Activated naive CD8-positive, alpha-beta T cell (primary cell): Measurements from ENCODE around the gene ZBTB25.

Experiments
- H3K27ac Mint-ChIP-seq: one replicate; pipeline ENCODE4 v1.8.0; 2021; ENCODE audit warnings: mixed read lengths
- H3K27me3 Mint-ChIP-seq: one replicate; pipeline ENCODE4 v1.8.0; 2021; ENCODE audit warnings: mixed read lengths
- H3K36me3 Mint-ChIP-seq: one replicate; pipeline ENCODE4 v1.8.0; 2021; ENCODE audit warnings: mixed read lengths
- H3K4me1 Mint-ChIP-seq: one replicate; pipeline ENCODE4 v1.8.0; 2021; ENCODE audit warnings: low read depth, mixed read lengths
- H3K4me3 Mint-ChIP-seq: one replicate; pipeline ENCODE4 v1.8.0; 2021; ENCODE audit warnings: mild to moderate bottlenecking, mixed read lengths
- H3K9me3 Mint-ChIP-seq: one replicate; pipeline ENCODE4 v1.8.0; 2021; ENCODE audit warnings: low read depth, mixed read lengths

The ZBTB25 gene

DNA sequence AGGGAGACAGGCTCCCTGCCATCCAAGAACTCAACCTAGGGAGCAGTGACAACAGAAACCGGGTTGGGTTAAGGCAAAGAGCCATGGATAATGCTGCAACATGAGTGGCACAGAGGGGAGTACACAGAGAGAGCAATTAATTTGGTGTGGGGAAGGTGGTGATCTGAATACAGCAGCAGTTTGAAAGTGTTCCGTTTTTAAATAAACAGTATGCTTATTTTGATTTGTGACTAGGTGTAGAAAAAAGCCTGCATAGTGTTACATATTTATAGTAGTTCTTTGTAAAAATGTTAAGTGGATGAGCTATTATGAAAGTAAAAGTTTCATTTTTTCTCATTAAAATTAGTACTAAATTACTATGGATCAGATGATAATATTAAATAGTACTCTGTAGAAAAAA, 29.6 kb downstream of the ZBTB25 start:
- Mint-ChIP-seq H3K27me3 (no peaks in the 10 kb centered on the region), H3K4me3 (no peak overlapping the region), H3K36me3 (no peaks in the 10 kb centered on the region), H3K4me1 (peaks cover 29% of the 10 kb centered on the region), H3K27ac (no peak overlapping the region), H3K9me3 (no peaks in the 10 kb centered on the region)

DNA sequence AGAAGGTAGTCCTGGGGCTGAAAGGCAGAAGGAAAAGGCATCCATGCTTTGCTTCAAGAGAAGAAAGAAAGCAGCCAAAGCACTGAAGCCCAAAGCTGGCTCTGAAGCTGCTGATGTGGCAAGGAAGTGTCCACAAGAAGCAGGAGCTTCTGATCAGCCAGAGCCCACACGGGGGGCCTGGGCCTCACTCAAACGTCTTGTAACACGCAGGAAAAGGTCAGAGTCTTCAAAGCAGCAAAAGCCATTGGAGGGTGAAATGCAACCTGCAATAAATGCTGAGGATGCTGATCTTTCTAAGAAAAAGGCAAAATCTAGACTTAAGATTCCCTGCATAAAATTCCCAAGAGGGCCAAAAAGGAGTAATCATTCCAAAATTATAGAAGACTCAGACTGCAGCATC, 35.2 kb downstream of the ZBTB25 start:
- peak overlapping the region; percentile 13 for H3K27ac Mint-ChIP-seq
- no peaks in the 10 kb centered on the region for H3K27me3 Mint-ChIP-seq
- H3K4me3 Mint-ChIP-seq = no peak overlapping the region
- H3K4me1 Mint-ChIP-seq = peaks cover 49% of the 10 kb centered on the region
- no peaks in the 10 kb centered on the region for H3K36me3 Mint-ChIP-seq
- no peaks in the 10 kb centered on the region for H3K9me3 Mint-ChIP-seq

GRCh38 chr14:64467566-64467965, 36.1 kb downstream of the ZBTB25 start:
- Mint-ChIP-seq H3K27me3 (no peaks in the 10 kb centered on the region), H3K27ac (no peak overlapping the region), H3K9me3 (no peaks in the 10 kb centered on the region), H3K4me3 (no peak overlapping the region), H3K4me1 (peaks cover 45% of the 10 kb centered on the region), H3K36me3 (no peaks in the 10 kb centered on the region)

DNA sequence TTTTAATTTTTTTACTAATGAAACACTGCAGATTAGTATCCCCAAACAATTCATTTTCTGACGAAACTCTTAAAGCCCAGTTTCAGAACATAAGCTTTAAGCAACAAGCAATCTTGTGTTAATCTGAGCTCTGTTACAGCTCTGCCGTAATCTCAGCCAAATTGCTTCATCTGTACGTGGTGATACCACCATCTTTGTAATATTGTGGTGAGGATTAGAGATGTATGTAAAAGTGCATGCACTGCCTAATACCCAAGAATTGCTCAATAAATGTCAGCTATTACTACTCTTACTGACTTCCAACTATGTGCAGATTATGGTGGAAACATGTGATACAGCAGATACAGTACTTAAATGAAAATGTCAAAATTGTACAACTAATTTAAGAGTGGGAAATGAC, 36.5 kb downstream of the ZBTB25 start:
- no peak overlapping the region for H3K27ac Mint-ChIP-seq
- peaks cover 45% of the 10 kb centered on the region for H3K4me1 Mint-ChIP-seq
- H3K4me3 Mint-ChIP-seq = no peak overlapping the region
- H3K36me3 Mint-ChIP-seq = no peaks in the 10 kb centered on the region
- no peaks in the 10 kb centered on the region for H3K9me3 Mint-ChIP-seq
- H3K27me3 Mint-ChIP-seq = no peaks in the 10 kb centered on the region

DNA sequence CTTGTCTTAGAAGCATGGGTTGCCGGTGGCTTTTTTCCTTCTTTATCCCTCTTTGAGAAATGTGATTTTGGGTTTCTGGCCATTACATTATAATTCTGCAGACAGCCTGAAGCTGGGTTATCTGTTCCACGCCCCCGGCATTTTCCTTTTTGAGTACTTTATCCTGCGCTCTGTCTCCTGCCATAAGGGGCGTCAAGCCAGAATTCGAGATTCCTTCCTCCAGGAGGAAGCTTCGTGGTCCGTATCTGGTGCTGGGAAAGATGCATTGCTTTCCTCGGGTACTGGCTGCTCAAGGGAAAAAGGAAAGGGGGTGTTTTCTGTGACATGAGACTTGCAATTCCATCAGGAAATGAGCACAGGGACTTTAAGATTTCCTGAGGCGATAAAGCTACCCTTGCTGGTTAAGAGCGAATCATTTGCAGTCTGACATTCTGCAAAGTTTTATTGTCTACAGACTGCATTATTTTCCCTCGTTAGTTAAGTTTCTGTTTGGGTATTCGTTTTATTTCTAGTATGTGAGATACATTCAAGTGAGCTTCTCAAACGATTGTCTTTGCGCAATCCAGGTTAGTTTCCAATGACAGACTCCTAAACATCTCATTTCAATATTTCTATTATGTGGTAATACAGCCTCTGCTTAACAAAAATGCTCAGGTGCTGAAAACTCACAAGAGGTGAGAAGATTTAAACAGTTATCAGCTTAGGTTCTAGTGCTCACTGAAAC, 37.6 kb downstream of the ZBTB25 start:
- H3K4me3 Mint-ChIP-seq = peak overlapping the region; percentile 92
- peak overlapping the region; percentile 73 for H3K27ac Mint-ChIP-seq
- H3K27me3 Mint-ChIP-seq = no peaks in the 10 kb centered on the region
- H3K9me3 Mint-ChIP-seq = no peaks in the 10 kb centered on the region
- H3K36me3 Mint-ChIP-seq = no peaks in the 10 kb centered on the region
- peaks cover 41% of the 10 kb centered on the region for H3K4me1 Mint-ChIP-seq

DNA sequence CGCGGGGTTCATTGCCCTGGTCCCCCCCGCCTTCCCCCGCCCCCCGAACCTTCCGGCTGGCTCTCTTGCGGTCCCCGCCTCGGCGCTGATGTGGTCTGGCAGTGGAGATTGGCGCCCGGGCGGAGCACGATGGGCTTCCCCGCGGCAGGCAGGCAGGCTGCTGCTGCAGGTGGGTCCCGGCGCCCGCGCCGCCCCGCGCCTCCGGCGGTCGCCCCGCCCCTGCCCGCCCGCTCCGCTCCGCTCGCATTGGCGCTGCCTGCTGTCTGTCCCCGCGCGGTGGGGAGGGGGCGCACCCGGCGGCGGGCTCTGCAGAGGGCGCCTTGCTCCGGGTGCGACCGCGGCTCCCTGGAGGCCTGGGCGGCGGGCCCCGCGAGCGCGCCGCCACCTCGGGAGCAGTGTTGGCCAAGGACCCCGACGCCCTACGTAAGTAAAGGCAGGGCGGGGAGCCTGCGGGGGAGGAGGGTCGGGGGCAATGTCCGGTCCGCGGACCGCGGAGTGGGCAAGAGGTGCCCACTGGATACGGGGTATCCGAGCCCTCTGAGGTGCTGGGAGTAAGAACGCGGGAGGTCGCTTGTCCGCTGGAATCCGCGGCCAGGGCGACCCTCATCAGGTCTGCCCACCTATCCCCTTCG, 38.3 kb downstream of the ZBTB25 start, which contains the start of gene AKAP5:
AKAP5 (plus strand) TSS at position 309 of the 632 bp plus-strand sequence. CDS start 2,896 bp downstream, outside the sequence.
- H3K9me3 Mint-ChIP-seq = no peaks in the 10 kb centered on the region
- no peaks in the 10 kb centered on the region for H3K36me3 Mint-ChIP-seq
- peaks cover 42% of the 10 kb centered on the region for H3K4me1 Mint-ChIP-seq
- H3K4me3 Mint-ChIP-seq = peak within 1 kb of the TSS; percentile 92
- peak within 1 kb of the TSS; percentile 73 for H3K27ac Mint-ChIP-seq
- no peaks in the 10 kb centered on the region for H3K27me3 Mint-ChIP-seq

DNA sequence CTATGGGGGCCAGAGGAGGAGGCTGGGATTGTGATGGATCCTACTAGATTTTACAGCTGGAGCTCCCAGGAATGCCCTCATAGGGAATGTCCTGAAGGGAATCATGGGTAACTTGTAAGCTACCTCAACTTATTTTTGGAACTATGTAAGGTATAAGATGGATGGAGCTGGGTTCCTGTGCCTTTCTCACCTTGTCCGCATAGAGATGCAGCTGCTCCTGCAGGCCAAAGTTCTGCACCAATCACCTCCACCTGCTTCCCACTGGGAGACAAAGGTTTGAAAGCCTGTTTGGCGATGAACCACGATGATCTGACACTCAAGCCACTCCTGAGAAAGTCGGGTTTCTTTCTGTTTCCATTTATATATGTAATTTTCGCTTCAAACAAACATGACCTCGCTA, 39.0 kb downstream of the ZBTB25 start:
- peaks cover under 1% of the 10 kb centered on the region for H3K36me3 Mint-ChIP-seq
- no peaks in the 10 kb centered on the region for H3K9me3 Mint-ChIP-seq
- H3K27me3 Mint-ChIP-seq = no peaks in the 10 kb centered on the region
- peak overlapping the region; percentile 90 for H3K4me3 Mint-ChIP-seq
- H3K4me1 Mint-ChIP-seq = peaks cover 45% of the 10 kb centered on the region
- peak overlapping the region; percentile 61 for H3K27ac Mint-ChIP-seq

GRCh38 chr14:64463873-64464272, 39.8 kb downstream of the ZBTB25 start:
- no peak overlapping the region for H3K4me3 Mint-ChIP-seq
- peaks cover 7% of the 10 kb centered on the region for H3K36me3 Mint-ChIP-seq
- peaks cover 43% of the 10 kb centered on the region for H3K4me1 Mint-ChIP-seq
- no peaks in the 10 kb centered on the region for H3K9me3 Mint-ChIP-seq
- no peak overlapping the region for H3K27ac Mint-ChIP-seq
- no peaks in the 10 kb centered on the region for H3K27me3 Mint-ChIP-seq

DNA sequence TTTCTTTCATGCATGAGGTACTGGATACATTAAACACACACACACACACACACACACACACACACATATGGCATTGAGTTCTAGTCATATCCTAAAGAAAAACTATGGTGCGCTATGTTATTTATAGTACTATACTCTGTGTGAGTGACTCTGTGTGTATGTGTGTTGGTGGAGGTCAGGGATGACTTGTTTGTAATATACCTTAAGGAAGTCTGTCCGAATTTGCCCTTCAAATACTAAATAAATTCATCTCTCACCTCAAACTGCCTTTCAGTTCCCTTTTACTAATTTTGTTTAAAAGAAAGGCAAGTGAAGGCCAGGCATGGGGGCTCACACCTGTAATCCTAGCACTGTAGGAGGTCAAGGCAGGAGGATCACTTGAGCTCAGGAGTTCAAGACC, 40.4 kb downstream of the ZBTB25 start:
- Mint-ChIP-seq H3K9me3 (no peaks in the 10 kb centered on the region), H3K27ac (no peak overlapping the region), H3K4me3 (no peak overlapping the region), H3K36me3 (peaks cover 9% of the 10 kb centered on the region), H3K27me3 (no peaks in the 10 kb centered on the region), H3K4me1 (peaks cover 36% of the 10 kb centered on the region)

DNA sequence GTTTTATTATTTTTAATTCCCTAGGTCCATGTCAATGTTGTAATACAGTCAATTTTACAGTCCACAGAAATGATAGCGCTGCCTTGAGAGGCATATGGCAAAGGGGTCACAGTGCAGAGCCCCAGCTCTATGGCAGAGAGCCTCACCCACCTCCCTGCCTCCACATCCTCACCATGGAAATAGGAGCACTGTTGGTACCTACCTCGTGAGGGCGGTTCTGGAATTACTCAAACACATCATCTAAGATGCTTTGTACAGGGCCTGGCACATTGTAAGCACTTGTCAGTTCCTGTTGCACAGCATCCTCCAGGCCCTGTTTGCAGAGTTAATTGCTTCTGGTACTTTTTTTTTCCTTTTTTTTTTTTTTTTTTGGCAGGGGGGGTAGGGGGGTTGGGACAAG, 42.4 kb downstream of the ZBTB25 start:
- H3K27me3 Mint-ChIP-seq = no peaks in the 10 kb centered on the region
- no peak overlapping the region for H3K27ac Mint-ChIP-seq
- H3K4me1 Mint-ChIP-seq = peaks cover 21% of the 10 kb centered on the region
- peaks cover 9% of the 10 kb centered on the region for H3K36me3 Mint-ChIP-seq
- H3K9me3 Mint-ChIP-seq = no peaks in the 10 kb centered on the region
- no peak overlapping the region for H3K4me3 Mint-ChIP-seq

DNA sequence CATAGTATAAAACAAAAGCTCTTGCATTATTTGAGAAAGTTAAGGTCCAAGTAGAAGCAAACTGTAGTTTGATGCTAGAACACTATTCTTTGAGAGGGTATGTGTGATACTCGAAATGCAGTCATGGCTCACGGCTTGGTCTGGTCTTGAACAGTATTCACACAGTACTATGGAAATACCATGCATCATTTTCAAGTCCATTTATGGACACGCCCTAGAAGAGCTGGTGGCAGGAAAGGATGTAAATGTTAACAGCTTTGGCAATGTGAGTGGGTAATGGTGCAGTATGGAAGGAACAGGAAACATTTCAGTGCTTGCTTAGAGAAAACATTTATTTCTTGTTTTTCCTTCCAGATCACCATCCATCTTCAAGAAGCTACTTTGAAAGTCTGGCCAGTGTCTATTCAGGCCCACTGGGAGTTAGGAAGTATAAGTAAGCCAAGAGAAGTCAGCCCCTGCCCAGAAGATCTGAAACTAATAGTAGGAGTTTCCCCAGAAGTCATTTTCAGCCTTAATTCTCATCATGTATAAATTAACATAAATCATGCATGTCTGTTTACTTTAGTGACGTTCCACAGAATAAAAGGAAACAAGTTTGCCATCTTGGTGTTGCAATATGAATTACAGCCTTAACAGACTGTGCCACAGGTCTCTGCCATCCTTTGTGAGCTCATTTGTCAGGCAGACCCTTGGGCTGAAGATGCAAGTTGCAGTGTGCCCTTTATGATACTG, 44.1 kb downstream of the ZBTB25 start:
- H3K9me3 Mint-ChIP-seq = no peaks in the 10 kb centered on the region
- H3K27me3 Mint-ChIP-seq = no peaks in the 10 kb centered on the region
- H3K36me3 Mint-ChIP-seq = peaks cover 11% of the 10 kb centered on the region
- peak overlapping the region; percentile 1 for H3K27ac Mint-ChIP-seq
- H3K4me3 Mint-ChIP-seq = no peak overlapping the region
- H3K4me1 Mint-ChIP-seq = peaks cover 13% of the 10 kb centered on the region

DNA sequence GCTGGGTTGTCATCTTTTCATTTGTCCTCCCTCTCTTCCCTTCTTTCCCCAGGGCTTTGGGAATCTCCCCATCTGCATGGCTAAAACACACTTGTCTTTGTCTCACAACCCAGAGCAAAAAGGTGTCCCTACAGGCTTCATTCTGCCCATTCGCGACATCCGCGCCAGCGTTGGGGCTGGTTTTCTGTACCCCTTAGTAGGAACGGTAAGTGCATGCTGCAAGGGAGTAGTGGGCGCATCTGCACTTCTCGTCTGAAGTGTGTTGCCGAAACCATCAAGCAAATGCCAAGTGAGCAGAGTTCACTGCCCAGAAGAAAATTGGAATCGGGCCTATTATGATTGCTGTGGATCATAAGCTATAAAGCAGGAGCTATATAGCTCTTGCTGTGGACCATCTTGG, 49.0 kb downstream of the ZBTB25 start:
- Mint-ChIP-seq H3K27ac (peak overlapping the region; percentile 2), H3K4me1 (peaks cover 20% of the 10 kb centered on the region), H3K36me3 (peaks cover 18% of the 10 kb centered on the region), H3K9me3 (no peaks in the 10 kb centered on the region), H3K27me3 (no peaks in the 10 kb centered on the region), H3K4me3 (no peak overlapping the region)

- H3K27ac Mint-ChIP-seq = peak overlapping the region; percentile 86
- peak overlapping the region; percentile 12 for H3K4me3 Mint-ChIP-seq
- no peaks in the 10 kb centered on the region for H3K27me3 Mint-ChIP-seq
- H3K9me3 Mint-ChIP-seq = no peaks in the 10 kb centered on the region
- H3K4me1 Mint-ChIP-seq = peaks cover 32% of the 10 kb centered on the region
- peaks cover 15% of the 10 kb centered on the region for H3K36me3 Mint-ChIP-seq
Observed at GRCh38 chr14:64450255-64450654, 53.4 kb downstream of the ZBTB25 start.

- Mint-ChIP-seq H3K4me3 (no peak overlapping the region), H3K4me1 (peaks cover 47% of the 10 kb centered on the region), H3K36me3 (peaks cover 19% of the 10 kb centered on the region), H3K27me3 (no peaks in the 10 kb centered on the region), H3K27ac (peak overlapping the region; percentile 35), H3K9me3 (no peaks in the 10 kb centered on the region)
Observed at GRCh38 chr14:64447876-64448670, 55.6 kb downstream of the ZBTB25 start.
